ENCODE measurements around the gene BCAP31. TPM values are rescaled to one million over a fixed set of nuclear protein-coding genes. Genes with fewer than 3 reads are reported as not detected.
A peak's percentile ranks its signal among the peaks of the same experiment; 100 is the strongest.
"Not testable (repeated sequence)": the region's sequence is repeated elsewhere in the genome, so short reads cannot be mapped to it uniquely, and the experiment has no call there.

Gene BCAP31
- total RNA-seq, 1 experiment from 2014 or later, result 150 TPM

DNA sequence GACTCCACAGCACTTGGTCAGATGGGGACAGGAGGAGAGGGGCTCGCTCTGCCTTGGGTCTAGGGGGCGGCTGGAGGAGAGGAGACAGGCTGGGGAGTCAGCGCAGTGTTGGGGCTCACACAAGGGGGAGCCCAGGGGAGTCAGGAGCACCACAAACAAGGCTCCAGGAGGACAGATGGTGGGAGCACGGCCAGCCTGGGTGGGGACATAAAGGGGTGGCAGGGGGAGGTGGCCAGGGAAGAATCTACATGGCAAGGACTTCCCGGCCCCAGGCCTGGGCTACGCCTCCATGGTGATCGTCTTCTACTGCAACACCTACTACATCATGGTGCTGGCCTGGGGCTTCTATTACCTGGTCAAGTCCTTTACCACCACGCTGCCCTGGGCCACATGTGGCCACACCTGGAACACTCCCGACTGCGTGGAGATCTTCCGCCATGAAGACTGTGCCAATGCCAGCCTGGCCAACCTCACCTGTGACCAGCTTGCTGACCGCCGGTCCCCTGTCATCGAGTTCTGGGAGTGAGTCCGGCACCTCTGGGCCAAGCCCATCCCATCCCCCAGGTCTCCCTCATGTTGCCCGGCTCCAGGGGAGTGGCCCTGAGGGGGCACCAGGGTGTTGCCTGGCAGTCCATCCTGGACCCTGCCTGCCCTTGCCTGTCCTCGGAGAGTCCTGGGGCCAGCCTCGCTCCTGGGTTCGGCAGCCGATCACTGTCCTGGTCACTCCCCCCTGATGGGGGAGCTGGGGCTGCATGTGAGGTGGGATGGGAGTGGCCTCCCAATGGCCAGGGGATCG is 33.0 kb downstream of the BCAP31 start:
- ATAC-seq; CTCF ChIA-PET; H3K4me3 Mint-ChIP-seq; H3K4me1 Mint-ChIP-seq; H3K9me3 Mint-ChIP-seq; POLR2A ChIA-PET; H3K27me3 Mint-ChIP-seq (ENCODE audit: low read depth); DNase-seq (ENCODE audit: low spot score); H3K27ac Mint-ChIP-seq; H3K36me3 Mint-ChIP-seq: not testable (repeated sequence)

GRCh38 chrX:153690466-153690865 is 33.7 kb downstream of the BCAP31 start:
- H3K36me3 Mint-ChIP-seq, result 0 out of 2 replicates have a peak, but pooled peaks cover 3% of the 10 kb centered on the region
- no peaks in the 10 kb centered on the region for H3K9me3 Mint-ChIP-seq
- POLR2A ChIA-PET, result no interaction called here
- DNase-seq (ENCODE audit: low spot score) (no peak), ATAC-seq (no peak)
- H3K4me3 Mint-ChIP-seq, result peak overlapping the region; percentile 29; the same call in 1 of the 2 replicates
- H3K4me1 Mint-ChIP-seq, result peaks cover 10% of the 10 kb centered on the region
- TF ChIP-seq ZNF281 (CRISPR knock-in tag; IDR thresholded peaks at IDR 0.05) (no peak), ZNF416 (CRISPR knock-in tag; IDR thresholded peaks at IDR 0.05) (no peak), RORB (CRISPR knock-in tag; IDR thresholded peaks at IDR 0.05) (no peak), IRF1 (CRISPR knock-in tag; IDR thresholded peaks at IDR 0.05) (no peak)
- TF ChIP-seq, protein P1, sequence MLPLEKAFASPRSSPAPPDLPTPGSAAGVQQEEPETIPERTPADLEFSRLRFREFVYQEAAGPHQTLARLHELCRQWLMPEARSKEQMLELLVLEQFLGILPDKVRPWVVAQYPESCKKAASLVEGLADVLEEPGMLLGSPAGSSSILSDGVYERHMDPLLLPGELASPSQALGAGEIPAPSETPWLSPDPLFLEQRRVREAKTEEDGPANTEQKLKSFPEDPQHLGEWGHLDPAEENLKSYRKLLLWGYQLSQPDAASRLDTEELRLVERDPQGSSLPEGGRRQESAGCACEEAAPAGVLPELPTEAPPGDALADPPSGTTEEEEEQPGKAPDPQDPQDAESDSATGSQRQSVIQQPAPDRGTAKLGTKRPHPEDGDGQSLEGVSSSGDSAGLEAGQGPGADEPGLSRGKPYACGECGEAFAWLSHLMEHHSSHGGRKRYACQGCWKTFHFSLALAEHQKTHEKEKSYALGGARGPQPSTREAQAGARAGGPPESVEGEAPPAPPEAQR (CRISPR knock-in tag; IDR thresholded peaks at IDR 0.05), result no peak
- H3K27me3 Mint-ChIP-seq (ENCODE audit: low read depth), result no peaks in the 10 kb centered on the region
- H3K27ac Mint-ChIP-seq, result no peak overlapping the region
- CTCF ChIA-PET, result interaction anchor here (0.6 kb wide), 1 partner anchor 9 kb away, joined by 4 read pairs; no protein-coding TSS in a partner anchor

GRCh38 chrX:153689654-153690465 is 34.3 kb downstream of the BCAP31 start:
- DNase-seq (ENCODE audit: low spot score) (peak; percentile 42), ATAC-seq (peak; percentile 40)
- POLR2A ChIA-PET, result no interaction called here
- no peak for TF ChIP-seq USF1 (CRISPR knock-in tag; IDR thresholded peaks at IDR 0.05)
- no peak for TF ChIP-seq CREB1 (CRISPR knock-in tag; IDR thresholded peaks at IDR 0.05)
- TF ChIP-seq RELA (CRISPR knock-in tag; IDR thresholded peaks at IDR 0.05; ENCODE audit: borderline replicate concordance), result no peak
- no peak for TF ChIP-seq HMGXB4 (CRISPR knock-in tag; IDR thresholded peaks at IDR 0.05)
- no peak for TF ChIP-seq ZNF317 (CRISPR knock-in tag; IDR thresholded peaks at IDR 0.05; ENCODE audit: borderline replicate concordance, low read depth)
- TF ChIP-seq TEAD1 (CRISPR knock-in tag; IDR thresholded peaks at IDR 0.05), result no peak
- TF ChIP-seq, protein P2, sequence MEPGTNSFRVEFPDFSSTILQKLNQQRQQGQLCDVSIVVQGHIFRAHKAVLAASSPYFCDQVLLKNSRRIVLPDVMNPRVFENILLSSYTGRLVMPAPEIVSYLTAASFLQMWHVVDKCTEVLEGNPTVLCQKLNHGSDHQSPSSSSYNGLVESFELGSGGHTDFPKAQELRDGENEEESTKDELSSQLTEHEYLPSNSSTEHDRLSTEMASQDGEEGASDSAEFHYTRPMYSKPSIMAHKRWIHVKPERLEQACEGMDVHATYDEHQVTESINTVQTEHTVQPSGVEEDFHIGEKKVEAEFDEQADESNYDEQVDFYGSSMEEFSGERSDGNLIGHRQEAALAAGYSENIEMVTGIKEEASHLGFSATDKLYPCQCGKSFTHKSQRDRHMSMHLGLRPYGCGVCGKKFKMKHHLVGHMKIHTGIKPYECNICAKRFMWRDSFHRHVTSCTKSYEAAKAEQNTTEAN (CRISPR knock-in tag; IDR thresholded peaks at IDR 0.05), result no peak
- TF ChIP-seq ZNF671 (CRISPR knock-in tag; IDR thresholded peaks at IDR 0.05), result no peak
- no peak for TF ChIP-seq GABPB1 (CRISPR knock-in tag; IDR thresholded peaks at IDR 0.05)
- TF ChIP-seq, protein P3, sequence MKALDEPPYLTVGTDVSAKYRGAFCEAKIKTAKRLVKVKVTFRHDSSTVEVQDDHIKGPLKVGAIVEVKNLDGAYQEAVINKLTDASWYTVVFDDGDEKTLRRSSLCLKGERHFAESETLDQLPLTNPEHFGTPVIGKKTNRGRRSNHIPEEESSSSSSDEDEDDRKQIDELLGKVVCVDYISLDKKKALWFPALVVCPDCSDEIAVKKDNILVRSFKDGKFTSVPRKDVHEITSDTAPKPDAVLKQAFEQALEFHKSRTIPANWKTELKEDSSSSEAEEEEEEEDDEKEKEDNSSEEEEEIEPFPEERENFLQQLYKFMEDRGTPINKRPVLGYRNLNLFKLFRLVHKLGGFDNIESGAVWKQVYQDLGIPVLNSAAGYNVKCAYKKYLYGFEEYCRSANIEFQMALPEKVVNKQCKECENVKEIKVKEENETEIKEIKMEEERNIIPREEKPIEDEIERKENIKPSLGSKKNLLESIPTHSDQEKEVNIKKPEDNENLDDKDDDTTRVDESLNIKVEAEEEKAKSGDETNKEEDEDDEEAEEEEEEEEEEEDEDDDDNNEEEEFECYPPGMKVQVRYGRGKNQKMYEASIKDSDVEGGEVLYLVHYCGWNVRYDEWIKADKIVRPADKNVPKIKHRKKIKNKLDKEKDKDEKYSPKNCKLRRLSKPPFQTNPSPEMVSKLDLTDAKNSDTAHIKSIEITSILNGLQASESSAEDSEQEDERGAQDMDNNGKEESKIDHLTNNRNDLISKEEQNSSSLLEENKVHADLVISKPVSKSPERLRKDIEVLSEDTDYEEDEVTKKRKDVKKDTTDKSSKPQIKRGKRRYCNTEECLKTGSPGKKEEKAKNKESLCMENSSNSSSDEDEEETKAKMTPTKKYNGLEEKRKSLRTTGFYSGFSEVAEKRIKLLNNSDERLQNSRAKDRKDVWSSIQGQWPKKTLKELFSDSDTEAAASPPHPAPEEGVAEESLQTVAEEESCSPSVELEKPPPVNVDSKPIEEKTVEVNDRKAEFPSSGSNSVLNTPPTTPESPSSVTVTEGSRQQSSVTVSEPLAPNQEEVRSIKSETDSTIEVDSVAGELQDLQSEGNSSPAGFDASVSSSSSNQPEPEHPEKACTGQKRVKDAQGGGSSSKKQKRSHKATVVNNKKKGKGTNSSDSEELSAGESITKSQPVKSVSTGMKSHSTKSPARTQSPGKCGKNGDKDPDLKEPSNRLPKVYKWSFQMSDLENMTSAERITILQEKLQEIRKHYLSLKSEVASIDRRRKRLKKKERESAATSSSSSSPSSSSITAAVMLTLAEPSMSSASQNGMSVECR (CRISPR knock-in tag; IDR thresholded peaks at IDR 0.05; ENCODE audit: borderline replicate concordance), result no peak

More at GRCh38 chrX:153689654-153690465, 34.3 kb downstream of the BCAP31 start:
- CTCF ChIA-PET, result interaction anchor here (0.6 to 0.8 kb wide), 3 partner anchors 10 to 38 kb away, joined by 3 to 4 read pairs (median 3); no protein-coding TSS in a partner anchor
- no peaks in the 10 kb centered on the region for H3K27me3 Mint-ChIP-seq (ENCODE audit: low read depth)
- no peak overlapping the region for H3K27ac Mint-ChIP-seq
- H3K36me3 Mint-ChIP-seq, result 0 out of 2 replicates have a peak, but pooled peaks cover 3% of the 10 kb centered on the region
- no peaks in the 10 kb centered on the region for H3K9me3 Mint-ChIP-seq
- peaks cover 12% of the 10 kb centered on the region for H3K4me1 Mint-ChIP-seq
- H3K4me3 Mint-ChIP-seq, result peak overlapping the region; percentile 60

All from WTC11 (cell line).